GM21825 (cell line): ENCODE results near the gene AKAP13.

ENCODE experiments used
- ATAC-seq: cut with Tn5 transposase; IDR thresholded peaks from one replicate; pipeline ENCODE4 v1.9.1; 2021; ENCODE audit warnings: mild to moderate bottlenecking, moderate library complexity; ENCODE audit not compliant: unreplicated experiment

AKAP13 gene

GRCh38 chr15:85711580-85712192, 331.3 kb downstream of the AKAP13 start:
- ATAC-seq: no peak

GRCh38 chr15:85716261-85716660, 335.9 kb downstream of the AKAP13 start:
- no peak for ATAC-seq

GRCh38 chr15:85717212-85717611, 336.8 kb downstream of the AKAP13 start:
- no peak for ATAC-seq

GRCh38 chr15:85718271-85718971, 338.0 kb downstream of the AKAP13 start:
- no peak for ATAC-seq

- ATAC-seq: no peak
Observed at GRCh38 chr15:85718981-85719380, 338.6 kb downstream of the AKAP13 start.

- ATAC-seq: no peak
Observed at GRCh38 chr15:85722374-85723152, 342.2 kb downstream of the AKAP13 start.

- no peak for ATAC-seq
Observed at GRCh38 chr15:85723960-85724945, 343.9 kb downstream of the AKAP13 start.

- ATAC-seq: no peak
Observed at GRCh38 chr15:85725019-85725418, 344.6 kb downstream of the AKAP13 start.

- ATAC-seq: no peak
Observed at GRCh38 chr15:85725564-85725963, 345.2 kb downstream of the AKAP13 start.

- ATAC-seq: no peak
Observed at GRCh38 chr15:85726454-85726853, 346.1 kb downstream of the AKAP13 start.

- no peak for ATAC-seq
Observed at GRCh38 chr15:85727068-85727467, 346.7 kb downstream of the AKAP13 start.

- peak; percentile 70 for ATAC-seq
Observed at GRCh38 chr15:85730001-85730820, 349.8 kb downstream of the AKAP13 start.

GRCh38 chr15:85733416-85733815, 353.0 kb downstream of the AKAP13 start:
- ATAC-seq: no peak

- ATAC-seq: no peak
Observed at GRCh38 chr15:85737061-85737460, 356.7 kb downstream of the AKAP13 start.

GRCh38 chr15:85741021-85741421, 360.6 kb downstream of the AKAP13 start:
- ATAC-seq: no peak

- ATAC-seq: no peak
Observed at GRCh38 chr15:85741662-85742061, 361.3 kb downstream of the AKAP13 start.

- ATAC-seq: no peak
Observed at GRCh38 chr15:85742186-85742821, 361.9 kb downstream of the AKAP13 start.

GRCh38 chr15:85743392-85744055, 363.1 kb downstream of the AKAP13 start:
- no peak for ATAC-seq

- ATAC-seq: no peak
Observed at GRCh38 chr15:85744579-85744978, 364.2 kb downstream of the AKAP13 start.
